RWPE1 (cell line): ENCODE measurements around the gene TSN.
"Not testable (repeated sequence)": the region's sequence is repeated elsewhere in the genome, so short reads cannot be mapped to it uniquely, and the experiment has no call there.

Experiments used
- CTCF ChIA-PET: fragments of 350-600 bp; sonication (Branson Sonifier 250); formaldehyde crosslinking; extraction: SDS; loops from one replicate; lab custom pipeline; 2021; lab: Yijun Ruan, JAX
- POLR2A ChIA-PET: fragments of 400-600 bp; formaldehyde crosslinking; extraction: SDS; loops from one replicate; lab custom pipeline; 2020; ENCODE audit warnings: antibody characterized with exemption; ENCODE audit not compliant: low non-redundant PET; lab: Yijun Ruan, JAX
- DNase-seq: peaks from one replicate; pipeline ENCODE4 v3.0.0; 2012; ENCODE audit warnings: low spot score
- H3K27ac ChIP-seq: fragments of 450-650 bp; 2 replicates; pipeline ENCODE4 v1.5.1; 2017
- TF ChIP-seq, protein P1 (sequence below): fragments of 450-650 bp; conservative IDR thresholded peaks from 2 replicates; pipeline ENCODE4 v1.5.1; 2017; ENCODE audit warnings: low read depth, mild to moderate bottlenecking

TSN gene

DNA sequence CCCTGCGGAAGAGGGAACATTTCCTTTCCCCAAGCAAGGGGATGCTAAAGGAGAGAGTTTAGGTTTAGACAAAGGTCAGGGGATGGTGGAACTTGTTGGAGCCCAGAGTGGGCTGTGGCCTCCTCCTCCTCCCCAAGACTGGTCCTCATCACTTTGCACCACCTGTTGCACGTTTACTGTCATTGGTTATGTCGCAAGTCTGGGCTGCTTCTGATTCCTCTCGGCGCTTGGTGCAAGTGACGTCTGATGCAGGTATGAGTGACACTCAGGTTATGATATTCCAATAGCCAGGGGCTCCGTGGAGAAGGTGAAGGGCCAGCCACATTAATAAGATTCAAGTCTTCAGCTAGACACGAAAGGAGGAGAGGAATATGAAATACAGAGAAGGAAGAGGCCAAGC lies 59.8 kb downstream of the TSN start:
- no peak overlapping the region for H3K27ac ChIP-seq
- TF ChIP-seq, protein P1, sequence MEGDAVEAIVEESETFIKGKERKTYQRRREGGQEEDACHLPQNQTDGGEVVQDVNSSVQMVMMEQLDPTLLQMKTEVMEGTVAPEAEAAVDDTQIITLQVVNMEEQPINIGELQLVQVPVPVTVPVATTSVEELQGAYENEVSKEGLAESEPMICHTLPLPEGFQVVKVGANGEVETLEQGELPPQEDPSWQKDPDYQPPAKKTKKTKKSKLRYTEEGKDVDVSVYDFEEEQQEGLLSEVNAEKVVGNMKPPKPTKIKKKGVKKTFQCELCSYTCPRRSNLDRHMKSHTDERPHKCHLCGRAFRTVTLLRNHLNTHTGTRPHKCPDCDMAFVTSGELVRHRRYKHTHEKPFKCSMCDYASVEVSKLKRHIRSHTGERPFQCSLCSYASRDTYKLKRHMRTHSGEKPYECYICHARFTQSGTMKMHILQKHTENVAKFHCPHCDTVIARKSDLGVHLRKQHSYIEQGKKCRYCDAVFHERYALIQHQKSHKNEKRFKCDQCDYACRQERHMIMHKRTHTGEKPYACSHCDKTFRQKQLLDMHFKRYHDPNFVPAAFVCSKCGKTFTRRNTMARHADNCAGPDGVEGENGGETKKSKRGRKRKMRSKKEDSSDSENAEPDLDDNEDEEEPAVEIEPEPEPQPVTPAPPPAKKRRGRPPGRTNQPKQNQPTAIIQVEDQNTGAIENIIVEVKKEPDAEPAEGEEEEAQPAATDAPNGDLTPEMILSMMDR = no peak
- no peak for DNase-seq
- ChIA-PET CTCF (interaction anchor here (0.6 to 0.7 kb wide), 2 partner anchors 26 to 825 kb away, joined by 3 read pairs; no protein-coding TSS in a partner anchor), POLR2A (no interaction called here)

DNA sequence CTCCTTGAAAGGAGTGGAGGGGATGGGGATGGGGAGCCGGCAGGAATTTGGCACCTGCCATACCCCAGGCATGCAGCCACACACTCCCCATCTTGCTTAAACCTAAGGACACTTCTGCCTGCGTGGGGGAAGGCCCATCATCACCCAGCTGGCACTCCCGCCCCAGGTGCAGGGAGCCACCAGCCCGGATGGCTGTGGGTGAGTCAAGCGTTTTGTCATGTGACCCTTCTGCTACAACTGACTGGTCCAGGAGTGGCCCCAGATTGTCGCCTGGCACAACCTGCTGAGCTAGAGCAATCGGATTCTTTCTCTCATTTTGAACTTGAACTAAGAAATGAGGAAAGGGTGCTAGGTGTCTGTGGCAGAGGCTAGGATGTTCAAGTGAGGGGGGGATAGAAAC lies 61.3 kb downstream of the TSN start:
- CTCF ChIA-PET = no interaction called here
- TF ChIP-seq, protein P1 = no peak
- POLR2A ChIA-PET = no interaction called here
- no peak overlapping the region for H3K27ac ChIP-seq
- no peak for DNase-seq

DNA sequence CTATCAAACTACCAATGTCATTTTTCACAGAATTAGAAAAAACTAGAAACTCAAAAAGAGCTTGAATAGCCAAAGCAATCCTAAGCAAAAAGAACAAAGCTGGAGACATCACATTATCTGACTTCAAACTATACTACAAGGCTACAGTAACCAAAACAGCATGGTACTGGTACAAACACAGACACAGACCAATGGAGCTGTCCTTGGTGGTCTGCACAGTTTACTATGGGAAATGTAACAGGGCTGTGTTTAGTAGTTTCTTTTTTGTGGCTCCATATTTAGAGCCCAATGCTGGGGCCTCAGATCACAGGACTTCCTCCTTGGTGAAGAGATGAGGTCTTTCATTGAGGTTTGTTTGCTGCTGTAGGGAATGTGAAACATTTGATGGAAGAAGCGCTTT lies 61.9 kb downstream of the TSN start:
- POLR2A ChIA-PET, H3K27ac ChIP-seq, CTCF ChIA-PET: not testable (repeated sequence)

More for the DNA sequence above, 61.9 kb downstream of the TSN start:
- not testable (repeated sequence) for DNase-seq
